Subcutaneous adipose tissue (tissue), 4 donors: ENCODE measurements around the gene ICAM5. TPM values are rescaled to one million over a fixed set of nuclear protein-coding genes. Genes with fewer than 3 reads are reported as not detected.

Experiments
- CTCF ChIP-seq: fragments of 450-650 bp; IDR thresholded peaks from one replicate; pipeline ENCODE4 v1.5.1; 2016; ENCODE audit warnings: low read depth, mild to moderate bottlenecking, control low read depth, antibody characterized with exemption, moderate library complexity
- total RNA-seq, 4 donors: library from RNA; depleted of rRNA; stranded (reverse); fragments of >200 nt; gene quantifications; one replicate each; pipeline ENCODE4 v1.1.0, GENCODE V29; 2016

Gene ICAM5
- total RNA-seq, 4 donors from 2014 or later = 0.16 to 0.68 (median 0.52) TPM

GRCh38 chr19:10266706-10267105 lies 23.0 kb upstream of the ICAM5 start:
- TF ChIP-seq CTCF = no peak

DNA sequence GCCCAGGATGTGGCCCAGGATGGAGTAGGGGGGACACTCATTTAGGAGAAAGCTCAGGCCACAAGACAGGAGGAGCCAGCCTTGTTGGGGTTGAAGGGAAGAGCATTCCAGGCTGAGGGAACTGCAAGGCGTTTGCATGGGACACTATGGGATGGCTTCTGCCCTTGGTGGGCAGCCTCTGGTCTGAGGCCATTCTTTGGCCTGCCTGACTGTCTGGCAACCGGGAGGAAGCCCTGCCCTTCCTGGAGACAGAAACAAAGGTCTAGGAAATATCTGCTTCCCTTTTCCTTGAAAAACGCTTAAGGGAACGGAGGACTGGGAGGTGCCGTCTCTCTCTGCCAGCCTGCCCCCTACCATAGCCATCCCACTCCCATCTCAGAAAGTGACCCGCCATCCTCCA lies 21.7 kb upstream of the ICAM5 start:
- no peak for TF ChIP-seq CTCF

DNA sequence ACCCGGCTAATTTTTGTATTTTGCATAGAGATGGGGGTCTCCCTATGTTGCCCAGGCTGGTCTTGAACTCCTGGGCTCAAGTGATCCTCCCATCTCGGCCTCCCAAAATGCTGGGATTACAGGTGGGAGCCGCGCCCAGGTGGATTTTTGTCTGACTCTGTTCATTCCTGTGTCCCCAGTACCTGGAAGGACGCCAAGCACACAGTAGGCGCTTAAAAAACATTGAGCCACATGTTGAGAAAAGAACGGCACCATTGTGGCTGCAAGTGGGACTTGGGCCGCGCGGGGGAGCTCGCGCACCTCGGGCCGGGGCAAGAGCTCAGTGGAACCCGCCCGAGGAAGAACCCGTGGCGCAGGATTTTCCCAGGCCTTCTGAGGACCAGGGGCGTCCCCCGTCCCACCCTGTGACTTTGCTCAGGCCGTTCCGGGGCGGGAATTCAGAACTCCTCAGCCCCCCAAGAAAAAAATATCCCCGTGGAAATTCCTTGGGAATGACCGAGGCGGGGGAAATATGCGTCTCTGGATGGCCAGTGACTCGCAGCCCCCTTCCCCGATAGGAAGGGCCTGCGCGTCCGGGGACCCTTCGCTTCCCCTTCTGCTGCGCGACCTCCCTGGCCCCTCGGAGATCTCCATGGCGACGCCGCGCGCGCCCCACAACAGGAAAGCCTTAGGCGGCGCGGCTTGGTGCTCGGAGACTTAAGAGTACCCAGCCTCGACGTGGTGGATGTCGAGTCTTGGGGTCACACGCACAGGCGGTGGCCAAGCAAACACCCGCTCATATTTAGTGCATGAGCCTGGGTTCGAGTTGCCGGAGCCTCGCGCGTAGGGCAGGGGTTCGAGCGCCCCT lies 20.2 kb upstream of the ICAM5 start:
- TF ChIP-seq CTCF = no peak

- no peak for TF ChIP-seq CTCF
Measured at GRCh38 chr19:10270180-10270615, 19.6 kb upstream of the ICAM5 start.

DNA sequence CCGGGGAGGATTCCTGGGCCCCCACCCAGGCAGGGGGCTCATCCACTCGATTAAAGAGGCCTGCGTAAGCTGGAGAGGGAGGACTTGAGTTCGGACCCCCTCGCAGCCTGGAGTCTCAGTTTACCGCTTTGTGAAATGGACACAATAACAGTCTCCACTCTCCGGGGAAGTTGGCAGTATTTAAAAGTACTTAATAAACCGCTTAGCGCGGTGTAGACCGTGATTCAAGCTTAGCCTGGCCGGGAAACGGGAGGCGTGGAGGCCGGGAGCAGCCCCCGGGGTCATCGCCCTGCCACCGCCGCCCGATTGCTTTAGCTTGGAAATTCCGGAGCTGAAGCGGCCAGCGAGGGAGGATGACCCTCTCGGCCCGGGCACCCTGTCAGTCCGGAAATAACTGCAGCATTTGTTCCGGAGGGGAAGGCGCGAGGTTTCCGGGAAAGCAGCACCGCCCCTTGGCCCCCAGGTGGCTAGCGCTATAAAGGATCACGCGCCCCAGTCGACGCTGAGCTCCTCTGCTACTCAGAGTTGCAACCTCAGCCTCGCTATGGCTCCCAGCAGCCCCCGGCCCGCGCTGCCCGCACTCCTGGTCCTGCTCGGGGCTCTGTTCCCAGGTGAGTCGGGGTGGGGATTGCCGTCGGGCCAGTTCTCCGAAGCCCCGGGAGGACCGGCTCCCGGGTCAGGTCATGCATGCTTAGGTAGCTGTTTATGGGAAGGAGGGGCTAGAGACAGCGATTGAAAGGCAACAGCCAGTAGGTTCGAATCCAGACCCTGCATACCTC lies 18.9 kb upstream of the ICAM5 start, which contains the start of gene ICAM1:
Gene ICAM1 (plus strand): TSS at position 505 of the 779 bp plus-strand sequence. CDS start 40 bp downstream, at position 545.
- TF ChIP-seq CTCF = no peak

DNA sequence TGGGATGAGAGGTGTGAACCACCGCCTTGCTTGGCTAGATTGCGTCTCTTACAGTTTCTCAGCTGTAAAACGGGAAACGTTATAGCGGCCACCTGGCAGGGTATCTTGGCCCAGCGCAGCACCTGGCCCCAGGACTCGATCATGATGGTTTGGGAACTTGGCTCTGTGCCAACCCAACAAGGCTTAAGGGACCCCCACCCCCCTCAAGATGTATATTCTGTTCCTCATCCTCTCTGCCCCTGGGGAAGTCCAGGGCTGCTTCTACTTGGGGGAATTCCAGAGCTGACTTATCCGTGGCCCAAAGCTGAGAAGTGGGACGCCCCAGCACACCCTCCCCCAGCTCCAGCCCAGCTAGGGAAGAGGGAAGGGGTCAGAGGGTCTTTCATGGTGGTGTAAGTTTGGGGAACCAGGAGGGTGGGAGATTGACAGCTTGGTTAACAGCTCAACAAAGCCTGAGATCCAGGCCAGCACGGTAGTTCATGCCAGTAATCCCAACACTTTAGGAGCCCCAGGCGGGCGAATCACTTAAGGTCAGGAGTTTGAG lies 18.1 kb upstream of the ICAM5 start:
- TF ChIP-seq CTCF = no peak

- no peak for TF ChIP-seq CTCF
Measured at GRCh38 chr19:10274589-10274988, 15.2 kb upstream of the ICAM5 start.
